NCI-H1436 (cell line): ENCODE measurements around the gene PDE1C.

Experiments used
- DNase-seq: peaks from one replicate; lab custom pipeline; 2025; lab: John Stamatoyannopoulos, UW

Gene PDE1C

DNA sequence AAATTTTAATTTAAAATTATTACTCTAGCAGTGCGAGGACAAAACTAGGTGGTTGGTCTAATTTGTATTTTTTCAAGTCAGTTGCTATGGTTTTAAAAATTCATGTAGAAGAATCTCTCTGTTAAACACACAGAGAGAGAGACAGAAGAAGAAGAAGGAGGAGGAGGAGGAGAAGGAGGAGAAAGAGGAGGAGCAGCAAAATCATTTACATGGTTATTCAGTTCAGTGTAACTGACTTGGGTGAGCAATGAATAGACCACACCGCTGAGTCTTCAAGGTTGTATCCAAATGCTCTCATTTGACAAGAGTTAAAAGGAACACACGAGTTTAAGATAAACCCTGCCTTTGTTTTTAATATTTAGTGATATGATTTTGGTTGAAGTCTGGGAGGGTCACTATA, 131.1 kb downstream of the PDE1C start:
- DNase-seq = no peak

DNA sequence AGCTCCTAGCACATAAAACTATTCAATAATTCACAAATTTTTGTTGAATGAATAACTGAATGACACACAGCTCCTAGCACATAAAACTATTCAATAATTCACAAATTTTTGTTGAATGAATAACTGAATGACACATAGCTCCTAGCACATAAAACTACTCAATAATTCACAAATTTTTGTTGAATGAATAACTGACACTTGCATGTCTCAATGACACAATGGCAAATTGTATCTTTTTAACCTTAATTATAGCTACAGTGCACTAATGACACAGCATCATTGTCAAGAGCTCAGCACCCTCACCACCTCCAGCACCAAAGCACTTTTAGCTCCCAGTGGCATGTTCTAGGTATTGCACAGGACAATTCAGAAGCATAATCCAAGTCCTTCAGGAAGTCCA, 131.6 kb downstream of the PDE1C start:
- DNase-seq = no peak

DNA sequence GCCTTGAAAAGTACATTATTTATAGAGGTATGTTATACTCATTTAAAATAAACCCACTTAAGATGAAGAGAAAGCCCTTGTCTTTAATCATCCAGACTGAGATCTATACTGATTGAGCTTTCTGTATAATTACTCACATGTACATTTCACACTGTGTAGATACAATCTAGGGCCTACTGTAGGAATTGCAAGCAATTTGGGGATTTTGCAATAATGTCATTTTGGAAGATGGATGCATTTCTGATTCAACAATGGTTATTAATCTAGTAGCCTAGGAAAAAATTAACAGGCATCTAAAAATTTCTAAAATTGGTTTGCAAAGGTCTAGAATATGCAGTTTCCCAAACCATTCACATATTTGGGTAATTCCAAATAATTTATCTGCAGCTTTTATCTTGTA, 132.2 kb downstream of the PDE1C start:
- no peak for DNase-seq

DNA sequence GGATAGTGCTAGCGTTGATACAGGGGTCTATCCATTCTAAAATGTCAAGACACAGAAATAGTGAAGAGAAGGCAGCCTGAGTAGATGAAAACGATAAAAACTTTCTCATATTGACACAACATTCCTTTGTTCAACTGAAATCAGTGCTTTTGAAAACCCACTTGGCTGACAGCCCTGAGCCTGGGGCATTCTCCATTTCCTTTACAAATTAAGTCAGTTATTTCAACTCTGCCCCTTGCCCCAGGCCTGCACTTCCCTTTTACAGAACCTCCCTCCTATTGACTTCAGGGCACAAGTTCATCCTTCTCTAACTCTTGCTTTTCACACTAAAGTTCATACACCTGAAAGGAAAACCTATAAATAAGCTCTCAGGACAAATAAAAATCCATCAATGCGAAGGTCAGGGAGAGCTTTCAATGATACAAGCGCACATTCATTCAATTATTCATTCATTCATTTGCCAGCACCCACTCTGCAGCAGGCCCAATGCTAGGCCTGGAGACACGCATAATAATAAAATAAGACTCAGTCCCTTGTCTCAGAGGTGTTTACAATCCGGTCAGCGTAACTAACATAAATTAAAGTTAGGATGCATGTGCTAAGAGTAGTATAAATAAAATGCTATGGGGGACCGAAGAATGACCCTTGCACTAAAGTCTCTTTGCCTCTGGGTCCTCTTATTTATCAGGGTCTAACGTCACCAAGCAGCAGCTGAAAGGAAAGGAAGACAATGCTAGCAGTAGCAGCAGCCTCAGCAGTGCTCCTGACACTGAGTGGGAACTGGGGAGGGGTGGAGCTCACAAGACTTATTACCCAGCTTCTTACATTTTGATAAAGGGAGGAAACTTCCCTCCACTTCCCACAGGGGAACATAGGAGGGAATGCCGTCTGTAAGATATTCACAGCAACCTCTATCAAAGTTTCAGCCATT, 134.8 kb downstream of the PDE1C start:
- no peak for DNase-seq

DNA sequence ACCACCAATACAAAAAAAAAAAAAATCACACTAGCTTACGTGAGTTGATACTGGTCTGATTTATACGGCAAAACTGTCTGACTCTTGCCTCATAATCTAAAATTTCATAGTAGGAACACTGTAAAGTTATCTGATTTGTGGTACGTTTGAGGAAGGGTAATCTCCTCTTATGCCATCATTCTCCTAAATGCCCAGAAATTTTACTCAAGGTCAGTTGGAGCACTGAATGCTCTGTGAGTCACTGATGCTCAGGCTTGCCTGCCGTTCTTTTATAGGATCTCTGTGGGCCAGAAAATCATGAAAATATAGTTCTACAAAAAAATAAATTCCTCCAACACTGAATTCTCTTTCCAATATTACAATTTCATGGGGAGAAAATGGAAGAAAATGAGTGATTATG, 135.7 kb downstream of the PDE1C start:
- no peak for DNase-seq

DNA sequence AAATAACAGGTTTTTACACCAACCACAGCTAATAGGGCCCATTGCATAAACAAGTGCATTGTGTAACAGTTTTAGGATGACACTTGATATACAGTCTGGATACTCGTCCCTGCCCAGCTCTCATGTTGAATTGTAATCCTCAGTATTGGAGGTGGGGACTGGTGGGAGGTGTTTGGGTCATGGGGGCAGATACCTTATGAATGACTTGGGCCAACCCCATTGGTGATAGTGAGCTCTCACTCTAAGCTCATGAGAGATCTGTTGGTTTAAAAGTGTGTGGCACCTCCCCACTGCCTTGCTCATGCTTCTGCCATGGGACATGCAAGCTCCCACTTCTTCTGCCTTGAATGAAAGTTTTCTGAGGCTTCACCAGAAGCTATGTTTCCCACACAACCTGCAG, 136.7 kb downstream of the PDE1C start:
- DNase-seq = no peak

DNA sequence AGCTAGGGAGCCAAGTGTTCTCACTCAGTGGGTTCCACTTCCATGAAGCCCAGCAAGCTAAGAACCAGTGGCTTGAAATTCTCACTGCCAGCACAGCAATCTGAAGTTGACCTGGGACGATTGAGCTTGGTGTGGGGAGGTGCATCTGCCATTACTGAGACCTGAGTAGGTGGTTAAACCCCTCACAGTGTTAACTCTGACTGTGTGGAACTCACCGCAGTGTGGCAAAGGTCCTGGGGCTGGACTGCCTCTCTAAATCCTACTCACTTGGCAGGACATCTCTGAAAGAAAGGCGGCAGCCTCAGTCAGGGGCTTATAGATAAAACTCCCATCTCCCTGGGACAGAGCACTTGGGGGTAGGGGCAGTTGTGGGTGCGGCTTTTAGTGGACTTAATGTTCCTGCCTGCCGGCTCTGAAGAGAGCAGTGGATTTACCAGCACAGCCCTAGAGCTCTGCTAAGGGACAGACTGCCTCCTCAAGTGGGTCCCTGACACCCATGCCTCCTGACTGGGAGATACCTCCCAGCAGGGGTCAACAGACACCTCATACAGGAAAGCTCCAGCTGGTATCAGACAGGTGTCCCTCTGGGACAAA, 143.1 kb downstream of the PDE1C start:
- DNase-seq = no peak

DNA sequence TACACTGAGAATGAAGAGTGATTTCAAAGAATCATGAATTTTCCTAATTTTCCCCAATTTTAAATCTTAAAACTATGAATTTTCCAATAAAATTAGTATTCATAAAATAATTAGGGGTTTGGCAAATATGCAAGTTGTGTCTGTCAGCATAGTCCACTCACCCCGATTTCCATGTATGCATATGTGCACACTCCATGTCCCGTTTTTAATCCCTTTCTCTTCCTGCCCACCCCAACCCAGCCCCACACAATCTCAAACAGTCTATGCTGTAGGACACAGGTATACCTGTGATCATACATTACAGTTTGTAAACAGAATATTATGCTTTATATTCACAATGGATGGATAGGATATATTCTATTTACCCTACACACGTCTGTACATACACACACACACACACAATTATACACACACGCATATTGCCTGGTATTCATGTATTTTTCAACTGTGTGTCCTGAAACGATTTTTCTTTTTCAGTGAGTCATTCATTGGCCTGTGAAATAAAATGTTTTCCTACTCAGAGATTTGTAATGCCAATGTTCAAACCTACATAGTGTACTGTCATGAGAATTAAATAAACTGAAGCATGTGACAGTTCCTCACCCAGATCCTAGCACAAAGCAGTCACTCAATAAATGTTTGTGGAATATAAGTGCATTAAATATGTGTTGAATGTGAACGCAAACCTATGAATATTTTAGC, 144.3 kb downstream of the PDE1C start:
- no peak for DNase-seq

DNA sequence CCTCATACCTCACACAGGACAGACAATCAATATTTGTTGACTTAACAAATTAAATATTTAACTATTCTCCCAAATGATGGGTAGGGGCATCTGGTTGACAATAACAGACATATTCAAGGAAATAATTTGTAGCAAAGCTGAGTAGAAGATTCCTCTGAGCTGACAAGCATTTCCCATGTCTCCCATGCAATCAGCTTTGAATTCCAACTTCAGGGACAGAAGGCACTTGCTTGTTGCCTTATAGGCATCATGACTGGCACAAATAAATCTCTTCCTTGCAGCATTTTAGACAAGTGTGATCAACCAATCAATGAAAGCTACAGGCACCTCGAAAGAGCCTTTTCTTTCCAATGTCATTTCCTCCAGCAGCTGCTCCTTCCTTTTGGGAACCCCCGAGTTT, 146.0 kb downstream of the PDE1C start:
- DNase-seq = no peak

DNA sequence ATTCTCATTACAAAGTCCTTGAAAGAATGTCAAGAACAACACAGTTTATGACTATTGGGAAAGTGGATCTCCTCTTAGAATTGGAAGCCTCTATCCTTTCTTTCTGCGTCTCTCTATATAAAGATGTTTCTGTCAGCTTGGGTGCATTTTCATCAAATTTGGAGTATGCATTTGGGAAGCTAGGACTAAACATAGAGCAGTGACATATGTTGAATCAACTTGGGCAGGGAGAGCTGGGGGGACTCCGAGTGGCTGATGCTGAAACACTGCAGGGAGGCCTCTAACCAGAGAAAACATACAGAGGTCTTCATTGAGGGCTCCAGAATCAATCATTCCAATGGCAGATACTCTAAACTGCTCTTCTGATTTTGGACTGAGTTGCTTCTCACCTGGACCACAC, 147.4 kb downstream of the PDE1C start:
- DNase-seq = no peak

DNA sequence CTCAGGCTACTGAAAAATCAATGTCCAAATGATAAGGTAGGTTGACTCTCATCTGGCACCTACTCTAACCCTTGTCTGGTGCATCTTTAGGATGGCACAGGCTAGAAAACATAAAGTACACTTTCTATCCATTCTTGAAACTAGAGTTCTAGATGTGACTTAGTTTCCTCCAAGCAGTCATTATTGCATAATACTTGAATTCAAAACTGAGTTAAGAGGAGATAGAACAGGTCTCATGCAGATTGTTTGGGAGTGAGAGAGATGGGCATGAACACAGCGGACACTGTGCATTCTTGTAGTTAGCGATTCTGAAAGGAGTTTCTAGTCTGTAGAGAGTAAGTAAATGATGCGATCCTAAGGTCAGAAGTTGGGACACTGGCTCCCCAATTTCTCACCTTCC, 149.2 kb downstream of the PDE1C start:
- DNase-seq = no peak

DNA sequence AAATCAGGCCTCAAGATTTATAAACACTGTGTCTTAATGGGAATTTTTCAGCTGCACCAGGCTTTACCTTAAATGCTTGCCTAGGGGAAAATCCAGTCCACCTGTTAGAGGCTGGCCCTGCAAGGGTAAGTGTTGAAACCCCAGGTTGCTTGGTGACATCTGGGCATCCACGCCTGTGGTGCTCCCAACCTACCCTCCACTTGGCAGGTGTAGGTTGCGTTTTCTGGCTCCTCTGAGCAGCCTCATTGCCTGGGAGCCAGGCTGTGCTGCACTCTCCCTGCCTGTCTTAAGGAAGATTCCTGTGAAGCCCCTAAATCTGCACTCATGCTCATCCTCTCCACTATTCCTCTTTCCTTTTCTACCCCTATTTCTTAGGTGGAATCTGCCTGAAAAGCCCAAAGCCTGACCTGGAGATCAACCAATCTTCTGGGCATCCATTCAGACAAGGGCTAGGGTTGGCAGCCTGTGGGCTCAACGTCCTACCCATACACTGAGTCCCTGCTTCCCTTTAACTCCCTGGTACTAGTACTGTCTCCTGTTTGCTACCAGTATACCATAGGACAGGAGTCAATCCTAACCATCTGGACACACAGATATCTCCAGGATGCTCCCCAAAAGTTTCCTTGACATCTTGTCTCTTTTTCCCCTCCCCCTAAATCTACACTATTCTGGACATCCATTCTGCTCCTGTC, 150.4 kb downstream of the PDE1C start:
- DNase-seq = no peak

DNA sequence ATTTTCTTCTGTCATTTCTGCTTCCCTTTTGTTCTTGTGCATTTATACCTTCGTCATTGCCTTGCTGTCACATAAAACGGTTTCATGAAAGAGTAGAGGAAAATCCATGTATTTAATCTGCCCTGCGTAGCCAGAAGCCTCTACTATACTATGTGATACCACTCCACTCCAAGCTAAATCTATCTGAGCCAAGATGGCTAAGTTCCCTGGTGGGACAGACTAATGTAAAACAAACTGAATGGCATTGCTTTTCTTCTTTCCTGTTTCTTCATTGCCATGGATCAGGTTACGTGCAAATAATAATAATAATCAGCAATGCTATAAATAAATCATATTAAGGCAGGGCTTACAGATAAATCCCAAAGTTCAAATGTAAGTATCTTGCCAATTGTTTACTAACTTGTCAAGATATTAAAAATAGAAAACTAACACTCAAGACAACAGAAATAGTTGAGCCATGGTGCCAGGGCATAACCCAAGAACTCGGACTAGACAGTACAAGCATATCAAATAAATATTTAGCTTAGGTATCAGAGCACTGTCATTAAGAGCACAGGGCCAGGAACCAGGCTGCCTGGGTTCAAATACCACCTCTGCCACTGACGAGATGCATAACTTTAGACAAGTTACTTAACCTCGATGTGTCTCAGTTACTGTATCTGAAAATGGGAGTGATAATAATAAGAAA, 151.4 kb downstream of the PDE1C start:
- no peak for DNase-seq

DNA sequence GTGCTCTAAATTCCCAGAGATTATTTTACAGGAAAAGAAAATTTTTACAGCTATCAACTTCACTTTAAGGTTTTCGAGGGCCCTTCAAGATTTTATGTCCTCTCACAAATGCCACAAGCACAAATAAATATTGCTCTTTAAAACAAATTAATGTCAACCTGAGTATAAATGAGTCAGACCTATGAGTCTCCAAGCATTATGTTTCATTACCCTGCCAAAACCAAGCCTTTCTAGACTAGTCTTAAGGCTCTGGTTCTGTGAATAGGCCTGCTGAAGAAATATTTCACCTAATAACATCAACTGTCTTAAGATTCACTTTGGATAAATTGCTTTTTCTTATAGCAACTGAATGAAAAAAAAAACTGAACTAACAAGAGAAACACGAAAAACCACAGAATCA, 153.0 kb downstream of the PDE1C start:
- DNase-seq = no peak

DNA sequence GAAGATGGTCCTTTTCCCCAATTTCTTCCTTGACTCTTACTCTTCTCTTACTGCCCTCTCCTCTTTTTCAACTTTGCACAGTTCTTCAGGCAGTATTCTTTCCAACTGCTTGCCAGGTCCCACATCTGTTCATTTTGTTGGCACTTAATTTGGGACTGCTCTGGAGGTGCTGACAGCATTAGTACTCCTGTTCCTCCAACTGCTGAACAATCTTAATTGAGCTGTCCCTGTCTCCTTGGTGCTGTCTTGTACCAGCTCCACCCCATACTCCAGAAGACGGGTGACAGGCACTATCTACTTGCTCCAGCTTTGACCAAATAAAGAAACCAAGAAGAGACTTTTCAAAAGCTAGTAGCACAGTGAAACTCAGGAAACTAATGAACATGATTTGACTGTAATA, 160.0 kb downstream of the PDE1C start:
- DNase-seq = no peak

DNA sequence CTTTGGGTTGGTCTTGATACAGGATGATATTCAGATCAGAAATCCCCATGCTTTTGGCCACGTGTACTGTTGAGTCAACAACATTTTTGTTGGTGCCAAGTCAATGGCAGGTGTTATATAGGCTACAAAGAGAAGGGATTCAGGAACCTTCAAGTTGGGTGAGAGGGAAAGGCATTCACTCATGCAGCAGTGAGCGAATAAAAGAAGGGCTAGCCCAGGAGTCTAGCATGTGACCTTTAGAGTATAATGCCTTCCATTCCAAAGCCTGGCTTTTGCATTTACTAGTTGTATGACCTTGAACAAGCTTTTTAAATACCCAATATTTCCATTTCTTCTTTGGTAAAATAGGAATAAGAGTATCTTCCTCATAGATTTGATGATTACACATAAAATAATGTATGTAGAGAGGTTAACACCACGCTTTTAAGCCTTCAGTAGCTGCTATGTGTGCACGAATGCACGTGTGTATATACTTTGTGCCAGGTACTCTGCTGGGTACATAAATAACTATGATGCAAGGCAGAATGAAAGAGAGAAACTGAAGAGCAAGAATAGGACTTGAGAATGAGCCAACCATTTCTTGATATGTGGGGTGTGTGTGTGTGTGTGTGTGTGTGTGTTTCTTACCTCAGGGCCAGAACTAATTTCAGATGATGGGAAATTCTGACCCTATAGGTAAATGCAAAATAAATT, 163.6 kb downstream of the PDE1C start:
- DNase-seq = no peak

DNA sequence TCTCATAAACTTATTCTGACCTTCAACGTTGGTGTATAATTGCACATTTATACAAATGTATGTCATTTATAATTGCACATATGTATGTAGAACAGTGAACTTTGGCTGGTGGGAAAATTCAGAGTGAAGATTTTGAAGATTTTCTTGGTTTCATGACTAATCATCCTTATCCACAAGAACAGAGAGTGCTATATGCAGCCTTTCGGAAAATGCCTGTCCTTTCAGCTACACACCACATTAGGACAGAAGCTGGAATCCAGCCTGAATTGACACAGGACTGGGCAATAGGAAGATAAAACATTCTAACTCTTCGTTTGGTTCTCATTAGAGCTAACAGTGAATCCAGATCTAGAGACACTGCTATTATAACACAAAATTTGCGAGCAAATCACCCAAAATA, 166.2 kb downstream of the PDE1C start:
- no peak for DNase-seq

DNA sequence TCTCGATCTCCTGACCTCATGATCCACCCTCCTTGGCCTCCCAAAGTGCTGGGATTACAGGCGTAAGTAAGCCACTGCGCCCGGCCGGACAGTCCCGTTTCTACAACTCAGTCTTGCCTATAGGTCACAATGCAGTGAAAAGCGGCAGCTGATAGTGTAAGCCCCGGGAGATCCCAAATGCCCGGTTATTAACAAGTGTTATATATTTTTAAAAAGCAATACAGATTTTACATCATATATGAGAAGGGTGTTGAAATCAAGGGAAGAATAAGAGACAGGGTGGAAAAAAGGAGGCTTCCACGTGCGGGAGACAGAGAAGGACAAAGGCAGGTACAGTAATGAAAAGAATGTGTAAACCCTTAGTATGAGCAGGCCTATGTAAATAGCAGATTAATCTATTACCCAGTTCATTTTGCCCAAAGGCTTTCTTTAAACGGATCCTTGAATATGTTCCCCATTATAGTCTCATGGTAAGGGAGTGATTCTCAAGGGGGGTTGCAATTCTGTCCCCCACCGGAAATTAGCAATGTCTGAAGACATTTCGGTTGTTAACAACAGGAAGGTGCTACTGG, 170.8 kb downstream of the PDE1C start:
- DNase-seq = no peak

DNA sequence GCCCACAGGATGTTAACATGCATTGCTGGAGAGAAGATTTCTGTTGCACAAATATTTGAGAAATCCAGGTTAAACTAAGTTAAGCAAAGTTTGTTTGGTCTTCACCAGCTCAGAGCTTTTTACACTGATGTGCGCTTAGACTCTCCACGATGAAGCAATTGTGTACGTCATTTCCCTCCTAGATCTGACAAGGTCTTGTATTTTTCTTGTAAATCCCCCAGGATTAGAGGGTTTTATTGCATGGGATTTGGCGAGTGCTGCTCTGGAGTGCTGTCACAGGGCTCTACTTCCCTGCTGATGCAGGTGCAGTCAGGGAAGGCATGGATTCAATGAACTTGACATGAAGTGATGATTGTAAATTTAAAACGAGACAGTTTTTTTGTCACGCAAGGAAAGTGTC, 173.3 kb downstream of the PDE1C start:
- no peak for DNase-seq

DNA sequence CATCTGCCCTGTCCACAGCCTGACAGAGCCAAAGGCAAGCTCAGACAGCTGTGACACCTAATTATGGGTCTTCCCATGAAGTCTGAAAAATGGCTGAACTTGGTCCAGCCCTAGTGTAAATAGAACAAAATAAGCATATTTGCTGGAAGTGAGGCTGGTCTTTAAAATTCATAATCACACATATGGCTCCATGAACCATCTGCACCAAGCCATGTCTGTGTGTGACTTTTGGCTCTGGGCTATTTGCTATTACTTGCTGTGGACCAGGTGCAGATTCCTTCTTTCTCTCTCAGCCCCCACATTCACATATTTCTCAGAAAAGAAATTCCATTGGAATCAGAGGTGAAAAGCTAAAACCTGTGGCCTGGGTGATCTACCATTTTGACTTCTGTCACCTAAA, 175.9 kb downstream of the PDE1C start:
- DNase-seq = no peak

DNA sequence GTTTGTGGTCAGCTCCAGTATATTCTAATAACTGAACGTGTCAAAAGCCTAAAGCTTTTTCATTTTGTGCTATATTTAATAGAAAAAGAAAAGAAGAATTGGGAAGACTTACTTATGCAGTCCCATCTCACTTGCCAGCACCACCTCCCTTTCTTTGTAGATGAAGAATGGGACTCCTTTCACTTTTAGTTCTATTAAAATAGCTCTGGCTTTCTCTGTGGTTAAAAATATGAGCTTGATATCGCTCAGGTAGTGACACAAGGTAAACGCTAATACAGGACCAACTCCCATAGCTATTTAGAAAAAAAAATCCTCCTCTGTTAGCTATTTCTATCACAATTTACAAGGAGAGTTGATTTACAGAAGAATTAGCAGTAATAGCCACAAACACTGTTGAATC, 176.8 kb downstream of the PDE1C start:
- DNase-seq = no peak
